ENCODE data around the gene TLR10. TPM values are rescaled to one million over a fixed set of nuclear protein-coding genes. Genes with fewer than 3 reads are reported as not detected.
"Not testable (repeated sequence)": the region's sequence is repeated elsewhere in the genome, so short reads cannot be mapped to it uniquely, and the experiment has no call there.

The TLR10 gene
- total RNA-seq, 1 donor from 2014 or later, result not detected

DNA sequence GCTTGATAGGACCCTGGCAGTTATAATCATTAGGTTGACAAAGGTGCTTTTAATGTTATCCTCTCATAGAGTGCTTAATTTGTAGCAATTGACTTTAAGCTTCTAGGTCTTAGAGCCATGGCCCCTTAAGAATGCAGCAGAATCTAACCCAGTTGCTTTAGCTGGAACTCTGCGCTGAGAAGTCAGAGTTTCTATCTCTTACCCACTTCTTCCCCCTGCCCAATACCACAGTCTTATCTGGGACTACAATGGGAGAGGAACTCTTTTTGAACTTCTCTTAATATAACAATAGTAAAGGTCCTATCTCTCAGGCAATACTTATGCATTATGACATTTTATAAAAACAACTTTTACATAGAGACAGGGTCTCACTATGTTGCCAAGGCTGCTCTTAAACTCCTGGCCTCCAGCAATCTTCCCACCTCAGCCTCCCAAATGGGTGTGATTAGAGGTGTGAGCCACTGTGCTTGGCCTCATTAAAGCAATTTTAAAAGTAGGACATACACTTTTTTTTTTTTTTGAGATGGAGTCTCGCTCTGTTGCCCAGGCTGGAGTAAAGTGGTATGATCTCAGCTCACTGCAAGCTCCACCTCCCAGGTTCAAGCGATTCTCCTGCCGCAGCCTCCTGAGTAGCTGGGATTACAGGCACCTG, 1.8 kb downstream of the TLR10 start:
- Mint-ChIP-seq H3K27ac (ENCODE audit: unreplicated experiment) (no peak overlapping the region), H3K9me3 (ENCODE audit: unreplicated experiment) (peaks cover 3% of the 10 kb centered on the region)
- FAIRE-seq, result no peak

DNA sequence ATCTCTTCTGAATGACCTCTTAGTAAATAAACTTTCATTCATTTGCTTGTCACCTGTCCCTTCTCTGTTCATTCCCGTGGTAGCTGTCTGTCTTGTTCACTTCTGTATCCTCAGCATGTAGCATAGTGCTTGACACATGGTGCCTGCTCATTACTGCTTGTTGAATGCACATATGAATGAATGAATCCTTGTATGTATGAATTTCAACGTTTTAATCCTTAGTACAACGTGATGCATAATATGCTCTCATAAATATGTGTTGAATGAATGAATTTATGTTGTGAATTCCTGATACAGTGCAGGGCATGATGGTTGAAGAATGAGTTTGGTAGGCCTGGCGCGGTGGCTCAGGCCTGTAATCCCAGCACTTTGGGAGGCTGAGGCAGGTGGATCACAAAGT, 3.0 kb downstream of the TLR10 start:
- Mint-ChIP-seq H3K4me1 (ENCODE audit: low read depth, unreplicated experiment) (no peaks in the 10 kb centered on the region), H3K27ac (ENCODE audit: unreplicated experiment) (no peak overlapping the region), H3K36me3 (ENCODE audit: low read depth, unreplicated experiment) (no peaks in the 10 kb centered on the region), H3K4me3 (ENCODE audit: unreplicated experiment) (no peak overlapping the region), H3K27me3 (ENCODE audit: low read depth, unreplicated experiment) (no peaks in the 10 kb centered on the region), H3K9me3 (ENCODE audit: unreplicated experiment) (peaks cover 3% of the 10 kb centered on the region)
- Histone ChIP-seq H3K9ac (ENCODE audit: low read length) (no peak overlapping the region), H3K4me2 (ENCODE audit: low read length) (no peak overlapping the region), H3K4me1 (ENCODE audit: insufficient read depth, low read length) (no peaks in the 10 kb centered on the region), H3K27me3 (ENCODE audit: insufficient read depth, low read length) (no peaks in the 10 kb centered on the region), H3K79me2 (ENCODE audit: insufficient read depth, low read length) (no peaks in the 10 kb centered on the region), H3K9me3 (ENCODE audit: insufficient read depth, low read depth, low read length) (no peaks in the 10 kb centered on the region), H4K20me1 (ENCODE audit: insufficient read depth, low read length) (no peaks in the 10 kb centered on the region), H2AFZ (ENCODE audit: low read depth, low read length) (no peak overlapping the region), H3K36me3 (ENCODE audit: insufficient read depth, low read length) (no peaks in the 10 kb centered on the region), H3K27ac (ENCODE audit: low read depth, low read length) (no peak overlapping the region), H3K4me3 (ENCODE audit: insufficient read depth, low read depth, low read length) (no peak overlapping the region)
- TF ChIP-seq EZH2 (IDR thresholded peaks at IDR 0.05; ENCODE audit: insufficient read depth, low read length), result no peak
- TF ChIP-seq, protein P1, sequence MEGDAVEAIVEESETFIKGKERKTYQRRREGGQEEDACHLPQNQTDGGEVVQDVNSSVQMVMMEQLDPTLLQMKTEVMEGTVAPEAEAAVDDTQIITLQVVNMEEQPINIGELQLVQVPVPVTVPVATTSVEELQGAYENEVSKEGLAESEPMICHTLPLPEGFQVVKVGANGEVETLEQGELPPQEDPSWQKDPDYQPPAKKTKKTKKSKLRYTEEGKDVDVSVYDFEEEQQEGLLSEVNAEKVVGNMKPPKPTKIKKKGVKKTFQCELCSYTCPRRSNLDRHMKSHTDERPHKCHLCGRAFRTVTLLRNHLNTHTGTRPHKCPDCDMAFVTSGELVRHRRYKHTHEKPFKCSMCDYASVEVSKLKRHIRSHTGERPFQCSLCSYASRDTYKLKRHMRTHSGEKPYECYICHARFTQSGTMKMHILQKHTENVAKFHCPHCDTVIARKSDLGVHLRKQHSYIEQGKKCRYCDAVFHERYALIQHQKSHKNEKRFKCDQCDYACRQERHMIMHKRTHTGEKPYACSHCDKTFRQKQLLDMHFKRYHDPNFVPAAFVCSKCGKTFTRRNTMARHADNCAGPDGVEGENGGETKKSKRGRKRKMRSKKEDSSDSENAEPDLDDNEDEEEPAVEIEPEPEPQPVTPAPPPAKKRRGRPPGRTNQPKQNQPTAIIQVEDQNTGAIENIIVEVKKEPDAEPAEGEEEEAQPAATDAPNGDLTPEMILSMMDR (IDR thresholded peaks at IDR 0.05; ENCODE audit: insufficient read depth, low read depth, low read length), result no peak
- no peak for DNase-seq (ENCODE audit: low read depth)
- no peak for FAIRE-seq

More for the DNA sequence above, 1.8 kb downstream of the TLR10 start:
- H3K4me2 ChIP-seq (ENCODE audit: low read length), result no peak overlapping the region
- H3K4me3 ChIP-seq (ENCODE audit: insufficient read depth, low read depth, low read length), result no peak overlapping the region
- no peak overlapping the region for H3K4me3 Mint-ChIP-seq (ENCODE audit: unreplicated experiment)
- no peaks in the 10 kb centered on the region for H3K4me1 Mint-ChIP-seq (ENCODE audit: low read depth, unreplicated experiment)
- H3K27ac ChIP-seq (ENCODE audit: low read depth, low read length), result no peak overlapping the region
- no peaks in the 10 kb centered on the region for H3K79me2 ChIP-seq (ENCODE audit: insufficient read depth, low read length)
- no peaks in the 10 kb centered on the region for H3K9me3 ChIP-seq (ENCODE audit: insufficient read depth, low read depth, low read length)
- H3K36me3 ChIP-seq (ENCODE audit: insufficient read depth, low read length), result no peaks in the 10 kb centered on the region
- no peak for DNase-seq (ENCODE audit: low read depth)
- no peak overlapping the region for H2AFZ ChIP-seq (ENCODE audit: low read depth, low read length)
- no peaks in the 10 kb centered on the region for H3K4me1 ChIP-seq (ENCODE audit: insufficient read depth, low read length)
- H3K27me3 Mint-ChIP-seq (ENCODE audit: low read depth, unreplicated experiment), result no peaks in the 10 kb centered on the region
- H3K27me3 ChIP-seq (ENCODE audit: insufficient read depth, low read length), result no peaks in the 10 kb centered on the region
- no peak overlapping the region for H3K9ac ChIP-seq (ENCODE audit: low read length)
- no peaks in the 10 kb centered on the region for H4K20me1 ChIP-seq (ENCODE audit: insufficient read depth, low read length)
- no peaks in the 10 kb centered on the region for H3K36me3 Mint-ChIP-seq (ENCODE audit: low read depth, unreplicated experiment)
- no peak for TF ChIP-seq EZH2 (IDR thresholded peaks at IDR 0.05; ENCODE audit: insufficient read depth, low read length)
- TF ChIP-seq, protein P1 (IDR thresholded peaks at IDR 0.05; ENCODE audit: insufficient read depth, low read depth, low read length), result no peak

DNA sequence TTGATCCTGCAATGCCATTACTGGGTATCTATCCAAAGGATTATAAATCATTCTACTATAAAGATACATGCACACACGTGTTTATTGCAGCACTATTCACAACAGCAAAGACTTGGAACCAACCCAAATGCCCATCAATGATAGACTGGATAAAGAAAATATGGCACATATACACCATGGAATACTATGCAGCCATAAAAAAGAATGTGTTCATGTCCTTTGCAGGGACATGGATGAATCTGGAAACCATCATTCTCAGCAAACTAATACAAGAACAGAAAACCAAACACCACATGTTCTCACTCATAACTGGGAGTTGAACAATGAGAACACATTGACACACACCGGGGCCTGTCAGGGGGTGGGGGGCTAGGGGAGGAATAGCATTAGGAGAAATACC, 4.9 kb downstream of the TLR10 start:
- not testable (repeated sequence) for H3K27me3 Mint-ChIP-seq (ENCODE audit: low read depth, unreplicated experiment); H3K4me2 ChIP-seq (ENCODE audit: low read length); H3K4me3 Mint-ChIP-seq (ENCODE audit: unreplicated experiment); H3K36me3 Mint-ChIP-seq (ENCODE audit: low read depth, unreplicated experiment); H3K9me3 ChIP-seq (ENCODE audit: insufficient read depth, low read depth, low read length); DNase-seq (ENCODE audit: low read depth); H3K36me3 ChIP-seq (ENCODE audit: insufficient read depth, low read length); H3K27ac ChIP-seq (ENCODE audit: low read depth, low read length); H3K79me2 ChIP-seq (ENCODE audit: insufficient read depth, low read length); H4K20me1 ChIP-seq (ENCODE audit: insufficient read depth, low read length); H3K4me1 Mint-ChIP-seq (ENCODE audit: low read depth, unreplicated experiment); H3K27me3 ChIP-seq (ENCODE audit: insufficient read depth, low read length); H2AFZ ChIP-seq (ENCODE audit: low read depth, low read length); FAIRE-seq; H3K9ac ChIP-seq (ENCODE audit: low read length); H3K27ac Mint-ChIP-seq (ENCODE audit: unreplicated experiment); H3K4me1 ChIP-seq (ENCODE audit: insufficient read depth, low read length); H3K9me3 Mint-ChIP-seq (ENCODE audit: unreplicated experiment); H3K4me3 ChIP-seq (ENCODE audit: insufficient read depth, low read depth, low read length)

Measured in astrocyte (in vitro differentiated cells and primary cell).